H4 (cell line): ENCODE data around the gene F9. TPM values are rescaled to one million over a fixed set of nuclear protein-coding genes. Genes with fewer than 3 reads are reported as not detected.
"Not testable (repeated sequence)": the region's sequence is repeated elsewhere in the genome, so short reads cannot be mapped to it uniquely, and the experiment has no call there.

Experiments
- DNase-seq: peaks from one replicate; pipeline ENCODE4 v3.0.0-alpha.2; 2015; ENCODE audit warnings: low spot score
- total RNA-seq: library from RNA; depleted of rRNA; stranded (reverse); fragments of >200 nt; shearing (Covaris generic); gene quantifications from 2 replicates; pipeline ENCODE4 v1.2.3, GENCODE V29; 2014; rRNA removed

The F9 gene
- total RNA-seq: not detected in 2 replicates

DNA sequence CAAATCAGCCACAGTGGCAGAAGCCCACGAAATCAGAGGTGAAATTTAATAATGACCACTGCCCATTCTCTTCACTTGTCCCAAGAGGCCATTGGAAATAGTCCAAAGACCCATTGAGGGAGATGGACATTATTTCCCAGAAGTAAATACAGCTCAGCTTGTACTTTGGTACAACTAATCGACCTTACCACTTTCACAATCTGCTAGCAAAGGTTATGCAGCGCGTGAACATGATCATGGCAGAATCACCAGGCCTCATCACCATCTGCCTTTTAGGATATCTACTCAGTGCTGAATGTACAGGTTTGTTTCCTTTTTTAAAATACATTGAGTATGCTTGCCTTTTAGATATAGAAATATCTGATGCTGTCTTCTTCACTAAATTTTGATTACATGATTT lies at the start of gene F9:
F9 (plus strand) TSS at position 190 of the 400 bp plus-strand sequence; CDS start at position 216, 26 bp downstream.
- no peak for DNase-seq

DNA sequence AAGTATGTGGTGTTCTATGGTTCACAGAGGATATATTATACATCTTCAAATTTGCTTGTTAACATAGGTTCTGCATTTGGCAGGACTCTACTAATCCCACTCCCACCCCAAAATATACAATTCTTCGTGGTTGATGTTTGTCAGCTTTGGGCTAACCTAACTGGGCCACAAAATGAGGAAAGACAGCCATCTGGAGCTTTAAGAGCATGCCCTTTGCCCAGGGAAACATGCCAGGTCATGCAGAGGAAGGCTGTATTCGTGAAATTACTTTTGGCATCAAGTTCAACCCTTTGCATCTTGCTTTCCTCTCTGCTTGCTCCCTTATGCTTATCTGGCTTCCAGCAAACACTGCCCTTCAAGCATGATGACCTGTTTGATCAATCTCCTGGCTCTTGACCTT lies 46.8 kb upstream of the F9 start:
- DNase-seq: no peak

DNA sequence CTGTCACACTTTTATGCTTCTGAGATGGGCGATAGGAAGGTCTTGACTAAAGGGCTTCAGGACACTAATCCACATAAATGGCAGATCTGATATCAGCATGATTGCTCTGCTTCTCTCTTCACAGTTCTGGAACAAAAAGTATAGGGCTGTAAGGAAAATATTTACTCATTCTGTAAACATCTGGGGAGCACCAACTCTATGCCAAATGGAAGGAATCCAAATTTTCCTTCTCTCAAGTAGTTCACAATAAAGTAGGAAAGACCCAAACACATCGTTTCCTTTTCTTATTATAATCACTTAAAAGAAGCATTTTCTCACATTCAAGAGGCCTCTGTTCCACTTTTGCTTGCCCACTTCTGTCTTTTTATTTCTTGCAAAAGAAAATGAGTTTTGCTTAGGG lies 45.9 kb upstream of the F9 start:
- DNase-seq: no peak

GRCh38 chrX:139495324-139495723 lies 35.2 kb upstream of the F9 start:
- DNase-seq: no peak

DNA sequence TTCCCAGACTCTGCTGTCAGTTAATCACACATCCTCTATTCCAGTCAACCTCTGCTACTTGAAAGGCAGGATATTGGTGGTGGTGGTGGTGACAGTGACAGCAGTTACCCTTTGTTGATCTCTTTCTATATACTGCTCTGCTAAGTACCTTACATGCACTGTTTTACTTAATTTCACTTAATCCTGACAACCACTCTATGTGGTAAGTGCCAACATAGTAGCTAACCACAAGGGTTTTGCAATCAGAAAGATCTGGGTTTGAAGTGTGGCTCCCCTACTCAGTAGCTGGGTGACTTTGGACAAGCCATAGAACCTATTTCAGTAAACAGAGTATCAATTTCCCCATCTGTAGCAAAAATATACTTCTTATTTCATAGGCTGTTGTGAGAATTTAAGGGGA lies 24.2 kb upstream of the F9 start:
- DNase-seq: no peak

DNA sequence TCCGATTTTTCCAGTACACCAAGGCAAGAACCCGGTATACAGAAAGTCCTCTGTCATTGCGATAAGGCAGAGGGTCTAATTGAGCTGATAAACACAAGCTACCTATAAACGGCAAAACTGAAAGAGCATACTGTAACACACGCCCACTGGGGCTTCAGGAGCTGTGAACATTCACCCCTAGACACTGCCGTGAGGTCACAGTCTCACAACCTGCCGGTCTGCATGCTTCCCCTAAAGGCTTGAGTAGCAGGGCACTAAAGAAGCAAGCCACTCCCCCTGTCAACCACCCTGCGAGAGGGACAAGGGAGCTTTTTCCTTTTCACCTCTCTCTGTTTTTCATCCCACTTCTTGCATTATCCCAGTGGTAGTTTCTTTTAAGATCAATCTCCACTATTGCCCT lies 22.4 kb upstream of the F9 start:
- no peak for DNase-seq

DNA sequence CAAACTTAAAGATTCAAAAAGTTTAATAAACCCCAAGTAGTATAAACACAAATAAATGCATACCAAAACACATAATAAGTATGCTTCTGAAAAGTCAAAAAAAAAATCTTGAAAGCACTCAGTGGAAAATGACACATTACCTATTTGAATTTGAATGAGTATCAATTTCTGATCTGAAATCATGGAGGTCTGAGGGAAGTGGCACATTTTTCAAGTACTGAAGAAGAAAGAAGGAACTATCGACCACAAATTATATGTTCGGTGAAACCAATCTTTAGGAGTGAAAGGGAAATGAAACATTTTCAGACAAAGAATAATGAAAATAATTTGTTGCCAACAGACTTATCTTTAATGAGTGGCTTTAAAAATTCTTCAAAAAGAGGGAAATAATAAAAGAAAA lies 12.1 kb upstream of the F9 start:
- no peak for DNase-seq

DNA sequence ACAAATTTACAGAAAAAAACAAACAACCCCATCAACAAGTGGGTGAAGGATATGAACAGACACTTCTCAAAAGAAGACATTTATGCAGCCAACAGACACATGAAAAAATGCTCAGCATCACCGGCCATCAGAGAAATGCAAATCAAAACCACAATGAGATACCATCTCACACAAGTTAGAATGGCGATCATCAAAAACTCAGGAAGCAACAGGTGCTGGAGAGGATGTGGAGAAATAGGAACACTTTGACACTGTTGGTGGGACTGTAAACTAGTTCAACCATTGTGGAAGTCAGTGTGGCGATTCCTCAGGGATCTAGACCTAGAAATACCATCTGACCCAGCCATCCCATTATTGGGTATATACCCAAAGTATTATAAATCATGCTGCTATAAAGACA lies 1.7 kb upstream of the F9 start:
- not testable (repeated sequence) for DNase-seq

- no peak for DNase-seq
Measured at GRCh38 chrX:139532834-139533233, 2.3 kb downstream of the F9 start.

- no peak for DNase-seq
Measured at GRCh38 chrX:139533444-139533843, 2.9 kb downstream of the F9 start.

GRCh38 chrX:139538907-139539790 lies 8.6 kb downstream of the F9 start:
- DNase-seq: no peak

- DNase-seq: no peak
Measured at GRCh38 chrX:139542652-139543051, 12.1 kb downstream of the F9 start.

- no peak for DNase-seq
Measured at GRCh38 chrX:139543920-139544319, 13.4 kb downstream of the F9 start.

GRCh38 chrX:139544591-139544990 lies 14.1 kb downstream of the F9 start:
- no peak for DNase-seq

DNA sequence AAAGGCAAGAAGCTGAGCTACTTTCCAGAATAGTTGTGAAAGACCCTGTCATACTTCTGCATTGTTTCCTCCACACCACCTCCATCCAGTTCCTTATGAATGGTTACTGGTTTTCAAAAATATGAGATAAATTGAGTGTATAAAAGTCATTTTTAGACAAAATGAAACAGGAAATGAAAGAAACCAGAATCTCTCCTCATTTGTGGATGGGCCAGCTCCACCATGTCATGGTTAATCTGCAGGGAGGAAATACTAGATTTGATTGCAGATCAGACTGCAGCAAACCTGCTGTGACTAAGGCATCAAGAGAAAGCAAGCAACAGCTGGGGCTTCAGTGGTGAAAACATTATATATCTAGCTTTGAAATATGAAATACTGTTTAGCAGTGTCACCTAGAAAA lies 23.8 kb downstream of the F9 start:
- no peak for DNase-seq

- no peak for DNase-seq
Measured at GRCh38 chrX:139554991-139555675, 24.6 kb downstream of the F9 start.

DNA sequence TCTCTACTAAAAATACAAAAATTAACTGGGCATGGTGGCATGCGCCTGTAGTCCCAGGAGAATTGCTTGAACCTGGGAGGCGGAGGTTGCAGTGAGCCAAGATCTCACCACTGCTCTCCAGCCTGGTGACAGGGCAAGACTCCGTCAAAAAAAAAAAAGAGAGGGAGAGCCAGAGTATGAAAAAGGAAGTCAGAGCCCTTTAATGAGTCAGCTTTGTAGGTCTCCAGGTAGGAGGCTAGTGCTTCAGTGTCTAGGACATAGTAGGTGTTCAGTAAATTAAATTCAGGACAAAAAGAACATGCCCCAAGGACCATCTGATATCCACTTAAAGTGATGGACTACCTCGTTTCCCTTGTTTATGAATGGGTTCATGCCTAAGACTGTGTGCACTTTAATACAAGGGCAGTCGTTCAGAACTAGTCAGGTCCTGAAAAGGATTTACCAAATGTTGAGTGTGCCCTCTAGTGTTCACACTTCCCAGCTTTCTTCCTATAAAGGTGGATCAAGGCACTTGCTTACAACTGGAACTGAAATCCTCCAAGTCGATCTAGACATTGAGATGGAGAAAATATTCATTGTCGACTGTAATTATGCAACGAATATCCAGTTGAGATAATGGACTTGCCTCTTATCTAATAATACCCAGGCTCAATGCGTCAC lies 29.0 kb downstream of the F9 start:
- DNase-seq: peak; percentile 62

- no peak for DNase-seq
Measured at GRCh38 chrX:139560221-139560620, 29.7 kb downstream of the F9 start.

DNA sequence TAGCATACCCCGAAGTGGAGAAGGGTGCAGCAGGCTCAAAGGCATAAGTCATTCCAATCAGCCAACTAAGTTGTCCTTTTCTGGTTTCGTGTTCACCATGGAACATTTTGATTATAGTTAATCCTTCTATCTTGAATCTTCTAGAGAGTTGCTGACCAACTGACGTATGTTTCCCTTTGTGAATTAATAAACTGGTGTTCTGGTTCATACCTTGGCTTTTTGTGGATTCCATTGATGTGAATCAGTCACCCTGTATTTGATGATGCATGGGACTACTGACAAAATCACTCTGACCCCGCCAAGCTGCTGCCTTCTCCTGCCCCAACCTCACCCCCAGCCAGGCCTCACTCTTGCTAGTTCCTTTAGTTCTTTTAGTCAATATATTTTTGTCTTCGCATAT lies 32.7 kb downstream of the F9 start:
- no peak for DNase-seq

- DNase-seq: no peak
Measured at GRCh38 chrX:139566981-139567380, 36.4 kb downstream of the F9 start.

DNA sequence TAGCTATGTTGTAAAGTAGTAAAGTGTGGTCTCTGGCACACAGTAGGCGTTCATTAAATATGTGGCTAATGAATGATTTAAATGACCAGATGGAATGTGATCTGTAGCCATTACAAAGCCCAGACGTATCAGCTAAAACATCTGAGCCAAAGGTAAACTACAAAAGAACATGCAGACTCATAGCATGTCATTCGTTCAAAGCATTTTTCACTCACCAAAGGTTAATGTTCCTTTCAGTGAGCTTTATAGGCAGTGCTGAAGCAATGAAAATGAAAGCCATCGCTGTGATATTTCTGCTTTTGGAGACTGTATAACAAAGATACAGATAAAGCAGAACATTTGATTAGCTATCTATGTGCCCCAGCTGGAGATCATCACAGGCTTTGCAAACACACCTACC lies 50.5 kb downstream of the F9 start:
- no peak for DNase-seq

DNA sequence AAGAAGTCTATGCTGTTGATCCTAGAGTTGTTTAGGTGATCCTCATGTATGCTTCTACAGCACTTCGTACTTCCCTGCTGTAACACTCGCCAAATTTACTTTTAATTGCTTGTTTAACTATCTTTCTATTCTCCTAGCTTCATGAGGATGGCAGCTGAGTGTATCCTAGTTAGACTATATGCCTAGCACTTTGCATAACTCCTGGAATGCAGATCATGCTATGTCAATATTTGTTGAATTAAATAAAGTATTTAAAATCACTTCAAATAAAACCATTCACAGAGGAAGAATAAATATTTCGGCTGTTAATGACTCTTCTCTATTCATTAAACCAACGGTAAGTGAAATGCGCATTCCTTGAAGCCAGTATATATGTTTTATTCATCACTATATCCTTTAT lies 55.1 kb downstream of the F9 start:
- no peak for DNase-seq

DNA sequence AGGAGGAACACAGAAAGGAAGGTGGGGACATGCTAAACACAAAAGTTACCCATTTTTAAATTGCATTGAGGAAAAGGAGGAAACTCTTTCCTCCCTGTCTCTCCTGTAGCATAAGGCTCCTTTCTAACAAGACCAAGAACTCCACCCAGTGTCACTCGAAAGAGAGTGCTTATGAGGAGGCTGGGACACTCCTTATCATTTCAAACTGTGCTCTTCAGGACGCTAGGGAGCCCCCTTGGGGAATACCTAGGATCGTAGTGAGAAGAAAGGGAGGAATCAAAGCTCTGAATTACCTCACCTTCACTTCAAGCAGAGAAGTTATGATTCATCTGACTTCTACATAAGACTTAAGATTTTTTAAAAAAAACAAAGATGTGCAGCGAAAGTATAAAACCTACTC lies 65.5 kb downstream of the F9 start:
- no peak for DNase-seq
